ENCODE results near the gene HMG20A.

HMG20A gene

DNA sequence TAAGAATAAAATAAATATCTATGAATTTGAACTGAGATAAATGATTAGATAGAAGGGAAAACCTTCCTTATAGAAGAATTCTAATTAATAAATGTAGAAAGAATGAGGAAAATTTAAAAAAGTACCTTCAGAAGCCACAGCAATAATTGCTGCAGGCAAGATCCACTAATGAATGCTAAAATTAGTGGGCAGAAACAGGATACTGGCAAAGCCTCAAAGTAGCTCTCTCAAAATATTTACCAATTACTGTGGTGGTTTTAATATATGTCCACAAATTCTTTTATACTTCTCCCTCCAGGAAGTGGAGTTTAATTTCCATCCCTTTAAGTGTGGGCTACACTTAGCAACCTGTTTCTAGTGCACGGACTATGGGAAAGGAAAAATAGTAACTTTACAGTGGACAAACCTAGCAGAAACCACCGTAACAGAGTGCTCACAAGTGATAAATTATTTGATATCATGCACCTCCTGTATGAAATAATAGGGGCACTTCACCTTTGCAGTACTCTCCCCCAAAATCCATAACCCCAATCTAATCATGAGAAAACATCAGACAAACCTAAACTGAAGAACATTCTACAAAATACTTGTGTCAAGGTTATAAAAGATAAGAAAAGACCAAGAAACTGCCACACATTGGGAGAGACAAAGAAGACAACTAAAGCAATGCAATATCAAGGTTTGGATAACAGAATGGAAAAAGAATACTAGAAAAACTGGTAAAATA is 7.6 kb upstream of the HMG20A start:
- TF ChIP-seq ZNF8 (CRISPR knock-in tag; IDR thresholded peaks at IDR 0.05) = no peak
- TF ChIP-seq OSR1 (CRISPR knock-in tag; IDR thresholded peaks at IDR 0.05) = no peak
- TF ChIP-seq CSDC2 (CRISPR knock-in tag; IDR thresholded peaks at IDR 0.05) = no peak
- TF ChIP-seq POU6F1 (CRISPR knock-in tag; IDR thresholded peaks at IDR 0.05; ENCODE audit: borderline replicate concordance, low read depth) = no peak
- TF ChIP-seq GLIS3 (CRISPR knock-in tag; IDR thresholded peaks at IDR 0.05) = no peak
- no peak for TF ChIP-seq ZNF70 (CRISPR knock-in tag; IDR thresholded peaks at IDR 0.05)
- TF ChIP-seq RARB (CRISPR knock-in tag; IDR thresholded peaks at IDR 0.05) = no peak
- no peak for TF ChIP-seq BACH2 (CRISPR knock-in tag; IDR thresholded peaks at IDR 0.05; ENCODE audit: borderline replicate concordance)
- TF ChIP-seq ZNF565 (CRISPR knock-in tag; conservative IDR thresholded peaks at IDR 0.05; ENCODE audit: low read depth) = no peak
- TF ChIP-seq TCF4 (CRISPR knock-in tag; IDR thresholded peaks at IDR 0.05; ENCODE audit: borderline replicate concordance) = no peak
- TF ChIP-seq PATZ1 (CRISPR knock-in tag; IDR thresholded peaks at IDR 0.05; ENCODE audit: borderline replicate concordance) = no peak
- no peak for TF ChIP-seq ZFP30 (CRISPR knock-in tag; IDR thresholded peaks at IDR 0.05)
- no peak for ATAC-seq

DNA sequence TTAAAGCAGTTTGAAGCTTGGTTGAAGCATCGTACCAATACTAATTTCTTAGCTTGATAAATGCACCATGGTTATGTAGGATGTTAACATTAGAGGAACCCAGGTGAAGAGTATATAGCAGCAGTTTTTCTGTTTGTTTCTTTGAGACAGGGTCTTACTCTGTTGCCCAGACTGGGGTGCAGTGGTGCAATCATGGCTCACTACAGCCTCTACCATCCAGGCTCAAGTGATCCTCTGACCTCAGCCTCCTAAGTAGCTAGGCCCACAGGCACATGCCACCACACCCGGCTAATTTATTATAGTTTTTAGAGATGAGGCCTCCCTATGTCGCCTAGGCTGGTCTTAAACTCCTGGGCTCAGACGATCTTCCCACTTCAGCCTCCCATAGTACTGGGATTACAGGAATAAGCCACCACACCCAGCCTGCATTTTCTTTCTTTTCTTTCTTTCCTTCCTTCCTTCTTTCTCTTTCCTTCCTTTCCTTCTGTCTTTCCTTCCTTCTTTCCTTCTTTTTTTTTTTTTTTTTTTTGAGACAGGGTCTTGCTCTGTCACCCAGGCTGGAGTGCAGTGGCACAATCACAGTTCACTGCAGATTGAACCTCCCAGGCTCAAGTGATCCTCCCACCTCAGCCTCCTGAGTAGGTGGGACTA is 6.9 kb upstream of the HMG20A start:
- no peak for TF ChIP-seq ZFP30 (CRISPR knock-in tag; IDR thresholded peaks at IDR 0.05)
- no peak for TF ChIP-seq POU6F1 (CRISPR knock-in tag; IDR thresholded peaks at IDR 0.05; ENCODE audit: borderline replicate concordance, low read depth)
- no peak for TF ChIP-seq ZNF70 (CRISPR knock-in tag; IDR thresholded peaks at IDR 0.05)
- no peak for TF ChIP-seq OSR1 (CRISPR knock-in tag; IDR thresholded peaks at IDR 0.05)
- no peak for TF ChIP-seq RARB (CRISPR knock-in tag; IDR thresholded peaks at IDR 0.05)
- TF ChIP-seq ZNF8 (CRISPR knock-in tag; IDR thresholded peaks at IDR 0.05) = no peak
- no peak for TF ChIP-seq TSHZ2 (CRISPR knock-in tag; IDR thresholded peaks at IDR 0.05)
- TF ChIP-seq BACH2 (CRISPR knock-in tag; IDR thresholded peaks at IDR 0.05; ENCODE audit: borderline replicate concordance) = no peak
- TF ChIP-seq ZNF565 (CRISPR knock-in tag; conservative IDR thresholded peaks at IDR 0.05; ENCODE audit: low read depth) = no peak
- TF ChIP-seq ZC3H10 (CRISPR knock-in tag; IDR thresholded peaks at IDR 0.05) = no peak
- TF ChIP-seq GLIS3 (CRISPR knock-in tag; IDR thresholded peaks at IDR 0.05) = no peak
- TF ChIP-seq ESRRG (CRISPR knock-in tag; IDR thresholded peaks at IDR 0.05) = no peak
- TF ChIP-seq TCF4 (CRISPR knock-in tag; IDR thresholded peaks at IDR 0.05; ENCODE audit: borderline replicate concordance) = no peak
- TF ChIP-seq ZFP3 (CRISPR knock-in tag; IDR thresholded peaks at IDR 0.05) = no peak
- no peak for TF ChIP-seq SNAI2 (CRISPR knock-in tag; IDR thresholded peaks at IDR 0.05)
- TF ChIP-seq CSDC2 (CRISPR knock-in tag; IDR thresholded peaks at IDR 0.05) = no peak
- TF ChIP-seq PPARA (CRISPR knock-in tag; IDR thresholded peaks at IDR 0.05; ENCODE audit: borderline replicate concordance) = no peak
- TF ChIP-seq ISL1 (CRISPR knock-in tag; IDR thresholded peaks at IDR 0.05) = no peak
- no peak for TF ChIP-seq PATZ1 (CRISPR knock-in tag; IDR thresholded peaks at IDR 0.05; ENCODE audit: borderline replicate concordance)
- ATAC-seq = no peak

Data from SK-N-SH treated with all-trans-retinoic acid at 6 μM for 48 hours (cell line).